Measurements from ENCODE around the gene GDAP1L1. TPM values are rescaled to one million over a fixed set of nuclear protein-coding genes. Genes with fewer than 3 reads are reported as not detected.
A peak's percentile ranks its signal among the peaks of the same experiment; 100 is the strongest.
"Not testable (repeated sequence)": the region's sequence is repeated elsewhere in the genome, so short reads cannot be mapped to it uniquely, and the experiment has no call there.

Gene GDAP1L1
- total RNA-seq, 2 donors from 2014 or later: 1.5 TPM; not detected in 1

- H3K9me3 ChIP-seq: no peaks in the 10 kb centered on the region
- H3K4me1 ChIP-seq (replicated peaks): no peaks in the 10 kb centered on the region
- intact Hi-C loops (cut with DNase I): no loop called here
- TF ChIP-seq POLR2A (IDR thresholded peaks at IDR 0.05) (no peak), POLR2AphosphoS5 (IDR thresholded peaks at IDR 0.05) (no peak), CTCF (IDR thresholded peaks at IDR 0.05) (no peak)
- WGBS: 29% methylated on average over 1 of the region's 1 CpG
- DNase-seq (ENCODE audit: low spot score): no peak
- H3K27ac ChIP-seq: no peak overlapping the region
- no peaks in the 10 kb centered on the region for H3K36me3 ChIP-seq
- no peak overlapping the region for H3K4me3 ChIP-seq
- no peaks in the 10 kb centered on the region for H3K27me3 ChIP-seq (replicated peaks; ENCODE audit: insufficient read depth)
Observed at GRCh38 chr20:44324343-44324742, 77.2 kb downstream of the GDAP1L1 start.

- Histone ChIP-seq H3K36me3 (no peaks in the 10 kb centered on the region), H3K27ac (no peak overlapping the region), H3K9me3 (no peaks in the 10 kb centered on the region), H3K4me1 (replicated peaks) (no peaks in the 10 kb centered on the region), H3K27me3 (replicated peaks; ENCODE audit: insufficient read depth) (no peaks in the 10 kb centered on the region), H3K4me3 (peak overlapping the region; percentile 13 to 22)
- 17% methylated on average over 41 of the region's 50 CpGs for WGBS
- no peak for DNase-seq (ENCODE audit: low spot score)
- intact Hi-C loops (cut with DNase I): no loop called here
- TF ChIP-seq POLR2A (IDR thresholded peaks at IDR 0.05) (no peak), POLR2AphosphoS5 (IDR thresholded peaks at IDR 0.05) (no peak), CTCF (IDR thresholded peaks at IDR 0.05) (no peak)
Observed at GRCh38 chr20:44326391-44327159, 79.5 kb downstream of the GDAP1L1 start.

- H3K27me3 ChIP-seq (replicated peaks; ENCODE audit: insufficient read depth); H3K4me3 ChIP-seq; intact Hi-C loops (cut with DNase I); H3K27ac ChIP-seq; DNase-seq (ENCODE audit: low spot score); H3K4me1 ChIP-seq (replicated peaks); H3K36me3 ChIP-seq; H3K9me3 ChIP-seq: not testable (repeated sequence)
- 95% methylated on average over 7 of the region's 7 CpGs for WGBS
Observed at GRCh38 chr20:44327748-44328147, 80.6 kb downstream of the GDAP1L1 start.

- Histone ChIP-seq H3K27ac (no peak overlapping the region), H3K36me3 (no peaks in the 10 kb centered on the region), H3K27me3 (replicated peaks; ENCODE audit: insufficient read depth) (no peaks in the 10 kb centered on the region), H3K4me1 (replicated peaks) (no peaks in the 10 kb centered on the region), H3K9me3 (no peaks in the 10 kb centered on the region), H3K4me3 (no peak overlapping the region)
- 89% methylated on average over 4 of the region's 4 CpGs for WGBS
- intact Hi-C loops (cut with DNase I): no loop called here
- TF ChIP-seq CTCF (IDR thresholded peaks at IDR 0.05): no peak
- no peak for TF ChIP-seq POLR2AphosphoS5 (IDR thresholded peaks at IDR 0.05)
- TF ChIP-seq POLR2A (IDR thresholded peaks at IDR 0.05): no peak
- no peak for DNase-seq (ENCODE audit: low spot score)
Observed at GRCh38 chr20:44328428-44328827, 81.3 kb downstream of the GDAP1L1 start.

Other genes with a start within 250 kb of the GDAP1L1 start
- gene JPH2, start 60.1 kb upstream of the GDAP1L1 start, total RNA-seq: 10 to 100 TPM; 29.1 to 31.1 TPM
- 10 to 100 TPM; 31.6 to 42.7 TPM for gene OSER1, start 36.5 kb upstream of the GDAP1L1 start, total RNA-seq
- 10 to 100 TPM; 11.6 to 24.2 TPM for gene FITM2, start 63.9 kb downstream of the GDAP1L1 start, total RNA-seq
- gene R3HDML, start 89.7 kb downstream of the GDAP1L1 start, total RNA-seq: under 1 TPM in 1 of 2 donors, not detected in 1; 0.91 TPM
- gene HNF4A, start 108.4 kb downstream of the GDAP1L1 start, total RNA-seq: not detected
- 10 to 100 TPM; 11.8 to 14.8 TPM for gene TTPAL, start 228.6 kb downstream of the GDAP1L1 start, total RNA-seq